Thyroid gland (tissue), 4 donors: ENCODE measurements around the gene SLC6A4. TPM values are rescaled to one million over a fixed set of nuclear protein-coding genes. Genes with fewer than 3 reads are reported as not detected.
A peak's percentile ranks its signal among the peaks of the same experiment; 100 is the strongest.

Source experiments
- DNase-seq, 2 donors: peaks; one replicate each; pipeline ENCODE4 v3.0.0-alpha.2; 2019
- H3K27ac ChIP-seq, 3 donors: fragments of 200-600 bp; sonication (generic); 1 replicate in 2 of 3; 2 replicates in 1 of 3; pipeline ENCODE4 v1.5.1; 2016 to 2019; ENCODE audit warnings: mild to moderate bottlenecking in 1 of 3, moderate library complexity in 1 of 3
- H3K27me3 ChIP-seq: fragments of 200-600 bp; sonication (generic); one replicate; pipeline ENCODE4 v1.5.1; 2019
- H3K36me3 ChIP-seq, 2 donors: fragments of 200-600 bp; sonication (generic); one replicate each; pipeline ENCODE4 v1.5.1; 2016 to 2019
- H3K4me1 ChIP-seq, 2 donors: fragments of 200-600 bp; sonication (generic); one replicate each; pipeline ENCODE4 v1.5.1; 2017 to 2019
- H3K4me3 ChIP-seq, 3 donors: fragments of 200-600 bp; sonication (generic); replicated peaks in 1 of 3; 1 replicate in 2 of 3; 2 replicates in 1 of 3; pipeline ENCODE4 v1.5.1; 2016; ENCODE audit warnings: mild to moderate bottlenecking in 1 of 3
- H3K9me3 ChIP-seq: fragments of 200-600 bp; sonication (generic); one replicate; pipeline ENCODE4 v1.5.1; 2017
- POLR2A ChIP-seq, 2 donors: fragments of 450-650 bp; IDR thresholded peaks; one replicate each; pipeline ENCODE4 v1.6.1; 2017; ENCODE audit warnings: antibody characterized with exemption in 2 of 2, mild to moderate bottlenecking in 2 of 2, moderate library complexity in 1 of 2
- WGBS, 2 donors: methylation state at CpG; one replicate each; pipeline ENCODE4 v1.1.5; 2017; 5-methylcytosine and 5-hydroxymethylcytosine counted together
- intact Hi-C: fragments of 100-400 bp; cut with DNase I; formaldehyde crosslinking; loops from one replicate; pipeline ENCODE4 v1.15.1; 2023
- total RNA-seq, 4 donors: library from RNA; depleted of rRNA; stranded (reverse); fragments of >200 nt; gene quantifications; one replicate each; pipeline ENCODE4 v1.2.3, GENCODE V29; 2016
- TF ChIP-seq, protein P1 (sequence below), 6 experiments: fragments of 200-600 bp in 3 of 6; fragments of 450-650 bp in 3 of 6; sonication (generic) in 3 of 6; IDR thresholded peaks; one replicate each; pipeline ENCODE4 v1.5.1; 2016 to 2019; ENCODE audit warnings: antibody characterized with exemption in 6 of 6, mild to moderate bottlenecking in 2 of 6, inconsistent platforms in 1 of 6, moderate library complexity in 1 of 6

SLC6A4 gene
- 1 to 10 TPM in 1 of 4 donors, under 1 TPM in 3; under 0.01 to 4.9 (median 0.20) TPM for total RNA-seq

DNA sequence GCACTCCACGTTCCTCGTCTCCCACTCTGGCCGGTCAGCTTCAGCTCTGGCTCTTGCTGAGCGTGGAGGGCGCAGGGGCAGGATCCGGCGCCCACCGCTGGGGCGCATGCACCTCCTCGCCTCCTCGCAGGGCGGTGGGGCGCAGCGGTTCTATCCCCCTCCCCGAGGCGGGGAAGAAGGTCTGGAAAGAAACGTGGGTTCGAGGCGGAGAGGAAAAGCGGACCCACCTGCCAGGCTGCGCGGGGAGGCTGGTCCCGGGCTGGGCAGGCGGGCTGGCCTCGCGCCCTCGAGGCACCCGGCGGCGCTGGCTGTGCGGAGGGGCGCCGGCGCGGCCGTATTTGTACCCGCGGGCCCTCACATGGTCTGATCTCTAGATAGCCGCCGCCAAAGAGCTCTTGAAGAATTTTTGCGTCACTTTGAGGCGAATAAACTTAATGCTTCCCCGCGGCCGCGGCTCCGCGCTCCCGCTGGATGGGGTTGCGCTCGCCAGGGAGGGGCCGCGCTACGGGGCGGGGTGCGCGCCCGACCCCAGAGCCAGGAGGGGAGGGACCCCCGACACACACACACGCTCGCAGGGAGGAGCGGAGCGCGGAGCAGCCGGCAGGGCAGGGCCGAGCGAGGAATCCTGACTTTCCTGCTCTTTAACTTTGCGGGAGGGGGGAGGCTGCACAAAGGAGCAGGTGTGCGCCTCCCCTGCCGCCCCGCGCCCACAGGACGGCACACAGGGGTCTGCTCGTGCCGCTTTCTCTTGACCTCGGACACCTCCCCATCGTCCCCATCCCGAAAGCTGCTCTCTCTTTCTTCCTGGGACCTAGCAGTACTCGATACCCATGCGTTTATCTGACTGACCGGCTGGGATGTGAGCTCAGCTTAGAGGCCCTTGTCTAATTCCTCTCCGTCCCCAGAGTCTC, at the start of gene SLC6A4:
TSS of gene SLC6A4 (minus strand) at position 312 of the 911 bp plus-strand sequence. CDS start 13,739 bp downstream, outside the sequence.
- no peak within 1 kb of the TSS for H3K27ac ChIP-seq
- H3K4me1 ChIP-seq, result peaks cover 14 to 23% of the 10 kb centered on the region in 2 donors
- intact Hi-C loops, result no loop called here
- 5 to 10% methylated on average over 42 to 46 of the region's 82 CpGs for WGBS, 2 donors
- H3K9me3 ChIP-seq, result no peaks in the 10 kb centered on the region
- H3K4me3 ChIP-seq, result peak within 1 kb of the TSS in 2 of 3 donors; percentile 29 to 44
- DNase-seq, result peak; percentile 17 to 20
- H3K36me3 ChIP-seq, result no peaks in the 10 kb centered on the region
- H3K27me3 ChIP-seq, result no peaks in the 10 kb centered on the region
- no peak for TF ChIP-seq POLR2A (IDR thresholded peaks at IDR 0.05)
- TF ChIP-seq, protein P1, sequence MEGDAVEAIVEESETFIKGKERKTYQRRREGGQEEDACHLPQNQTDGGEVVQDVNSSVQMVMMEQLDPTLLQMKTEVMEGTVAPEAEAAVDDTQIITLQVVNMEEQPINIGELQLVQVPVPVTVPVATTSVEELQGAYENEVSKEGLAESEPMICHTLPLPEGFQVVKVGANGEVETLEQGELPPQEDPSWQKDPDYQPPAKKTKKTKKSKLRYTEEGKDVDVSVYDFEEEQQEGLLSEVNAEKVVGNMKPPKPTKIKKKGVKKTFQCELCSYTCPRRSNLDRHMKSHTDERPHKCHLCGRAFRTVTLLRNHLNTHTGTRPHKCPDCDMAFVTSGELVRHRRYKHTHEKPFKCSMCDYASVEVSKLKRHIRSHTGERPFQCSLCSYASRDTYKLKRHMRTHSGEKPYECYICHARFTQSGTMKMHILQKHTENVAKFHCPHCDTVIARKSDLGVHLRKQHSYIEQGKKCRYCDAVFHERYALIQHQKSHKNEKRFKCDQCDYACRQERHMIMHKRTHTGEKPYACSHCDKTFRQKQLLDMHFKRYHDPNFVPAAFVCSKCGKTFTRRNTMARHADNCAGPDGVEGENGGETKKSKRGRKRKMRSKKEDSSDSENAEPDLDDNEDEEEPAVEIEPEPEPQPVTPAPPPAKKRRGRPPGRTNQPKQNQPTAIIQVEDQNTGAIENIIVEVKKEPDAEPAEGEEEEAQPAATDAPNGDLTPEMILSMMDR (IDR thresholded peaks at IDR 0.05), result no peak

DNA sequence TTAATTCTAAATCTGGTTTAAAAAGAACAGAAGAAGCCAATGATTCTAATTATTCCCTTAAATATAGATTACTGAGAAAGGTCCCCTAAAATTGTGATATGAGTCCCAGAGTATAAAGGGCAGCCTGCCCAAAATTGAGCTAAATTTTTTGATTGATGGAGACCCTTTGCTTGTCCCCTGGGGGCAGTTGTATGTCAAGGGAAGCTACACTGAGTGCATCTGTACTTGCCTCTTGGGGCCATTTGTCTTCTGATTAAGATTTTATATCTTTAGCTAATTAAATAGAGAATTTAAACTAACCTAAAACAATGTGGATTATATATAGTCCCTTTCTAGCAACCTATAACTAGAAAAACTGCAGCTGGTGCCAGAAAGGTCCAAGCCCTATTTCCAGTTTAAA, 43.7 kb upstream of the SLC6A4 start:
- Histone ChIP-seq H3K4me3 (no peak overlapping the region), H3K36me3 (peaks cover 11% of the 10 kb centered on the region in 2 donors), H3K4me1 (no peaks in the 10 kb centered on the region), H3K27me3 (no peaks in the 10 kb centered on the region), H3K27ac (no peak overlapping the region), H3K9me3 (no peaks in the 10 kb centered on the region)
- TF ChIP-seq, protein P1 (IDR thresholded peaks at IDR 0.05), result no peak
- TF ChIP-seq POLR2A (IDR thresholded peaks at IDR 0.05), result no peak
- no peak for DNase-seq
- intact Hi-C loops, result no loop called here

DNA sequence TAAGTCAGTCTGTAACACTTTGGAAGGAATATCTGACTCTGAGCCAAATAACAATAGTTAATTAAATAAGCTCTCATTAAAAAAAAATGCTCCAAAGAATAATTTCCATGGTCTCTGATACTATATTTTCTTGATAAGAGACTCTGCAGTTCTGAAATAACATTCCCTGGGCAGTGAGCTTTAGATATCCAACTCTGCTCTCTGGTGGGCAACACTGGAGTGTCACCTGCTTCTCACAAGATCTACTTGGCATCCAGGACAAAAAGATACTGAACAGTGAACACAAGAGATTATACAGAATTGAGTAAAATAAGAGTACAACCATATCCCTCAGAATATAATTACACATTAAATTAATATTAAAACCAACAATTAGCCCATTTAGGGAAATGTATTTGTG, 42.5 kb upstream of the SLC6A4 start:
- H3K9me3 ChIP-seq, result no peaks in the 10 kb centered on the region
- intact Hi-C loops, result no loop called here
- H3K36me3 ChIP-seq, result peaks cover 17 to 18% of the 10 kb centered on the region in 2 donors
- DNase-seq, result peak; percentile 27 to 34
- H3K27ac ChIP-seq, result no peak overlapping the region
- no peak overlapping the region for H3K4me3 ChIP-seq
- H3K4me1 ChIP-seq, result no peaks in the 10 kb centered on the region
- no peaks in the 10 kb centered on the region for H3K27me3 ChIP-seq
- no peak for TF ChIP-seq POLR2A (IDR thresholded peaks at IDR 0.05)
- TF ChIP-seq, protein P1 (IDR thresholded peaks at IDR 0.05), result peak in 3 of 6 experiments; percentile 35 to 45 (median 41)

DNA sequence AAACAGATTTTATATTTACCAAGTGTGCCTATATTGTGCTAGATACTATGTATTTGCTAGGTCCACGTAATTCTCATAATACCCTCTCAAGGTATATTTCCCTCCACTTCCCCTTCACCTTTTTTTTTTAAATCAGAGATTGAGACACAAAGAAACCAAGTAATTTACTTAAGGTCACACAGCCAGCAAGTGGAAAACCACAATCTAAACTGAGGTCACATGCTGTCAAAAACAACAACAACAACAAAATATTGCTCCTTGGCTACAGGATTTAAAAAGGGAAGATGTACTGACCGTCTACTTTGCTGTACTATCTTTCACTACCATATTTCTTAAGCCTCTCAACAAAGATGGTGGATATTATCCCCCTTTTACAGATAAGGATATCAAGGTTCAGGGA, 40.4 kb upstream of the SLC6A4 start:
- H3K4me1 ChIP-seq, result no peaks in the 10 kb centered on the region
- H3K27me3 ChIP-seq, result no peaks in the 10 kb centered on the region
- H3K36me3 ChIP-seq, result peaks cover 19 to 32% of the 10 kb centered on the region in 2 donors
- no peak for DNase-seq
- H3K27ac ChIP-seq, result no peak overlapping the region
- H3K9me3 ChIP-seq, result no peaks in the 10 kb centered on the region
- no peak for TF ChIP-seq POLR2A (IDR thresholded peaks at IDR 0.05)
- TF ChIP-seq, protein P1 (IDR thresholded peaks at IDR 0.05), result no peak
- intact Hi-C loops, result no loop called here
- no peak overlapping the region for H3K4me3 ChIP-seq
- WGBS, 2 donors, result 91 to 100% methylated on average over 2 of the region's 2 CpGs

DNA sequence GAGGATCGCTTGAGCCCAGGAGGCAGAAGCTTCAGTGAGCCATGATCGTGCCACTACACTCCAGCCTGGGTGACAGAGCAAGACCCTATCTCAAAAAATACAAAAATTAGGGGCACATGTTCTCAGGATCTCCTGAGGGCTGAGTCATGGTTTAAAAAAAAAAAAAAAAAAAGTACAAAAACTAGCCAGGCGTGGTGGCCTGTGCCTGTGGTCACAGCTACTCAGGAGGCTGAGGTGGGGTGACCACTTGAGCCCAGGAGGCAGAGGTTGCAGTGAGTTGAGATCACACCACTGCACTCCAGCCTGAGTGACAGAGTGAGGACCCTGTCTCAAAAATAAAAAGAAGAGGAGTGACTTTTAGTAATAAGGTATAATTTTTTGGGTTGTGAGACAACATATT, 39.4 kb upstream of the SLC6A4 start:
- intact Hi-C loops, result no loop called here
- peak; percentile 33 to 34 for DNase-seq

More for the DNA sequence above, 39.4 kb upstream of the SLC6A4 start:
- Histone ChIP-seq H3K9me3 (no peaks in the 10 kb centered on the region), H3K36me3 (peaks cover 23 to 38% of the 10 kb centered on the region in 2 donors), H3K27me3 (no peaks in the 10 kb centered on the region), H3K4me1 (no peaks in the 10 kb centered on the region), H3K27ac (no peak overlapping the region), H3K4me3 (no peak overlapping the region)
- no peak for TF ChIP-seq POLR2A (IDR thresholded peaks at IDR 0.05)
- TF ChIP-seq, protein P1 (IDR thresholded peaks at IDR 0.05), result no peak
- WGBS, 2 donors, result 87 to 93% methylated on average over 3 of the region's 3 CpGs
